GM12878 (cell line): ENCODE results near the gene CCDC12. TPM values are rescaled to one million over a fixed set of nuclear protein-coding genes. Genes with fewer than 3 reads are reported as not detected.

Experiments used
- ATAC-seq: fragments of 200-7000 bp; cut with Tn5 transposase; 3 replicates; pipeline ENCODE4 v1.9.1; 2020; ENCODE audit warnings: mild to moderate bottlenecking, moderate library complexity
- BruUV-seq: library from RNA; stranded (reverse); fragments of 400-500 nt; replicated peaks from 2 replicates; lab custom pipeline; 2021; lab: Mats Ljungman, UMichigan
- CTCF ChIA-PET: fragments of 300-600 bp; sonication (Branson Sonifier 250); formaldehyde crosslinking; extraction: SDS; loops from one replicate; lab custom pipeline; 2021; ENCODE audit warnings: inconsistent platforms; lab: Yijun Ruan, JAX
- POLR2A ChIA-PET: fragments of 350-600 bp; formaldehyde crosslinking; extraction: SDS; loops from one replicate; lab custom pipeline; 2021; ENCODE audit warnings: inconsistent platforms; lab: Charles Lee
- RAD21 ChIA-PET: fragments of 300-600 bp; sonication (Branson Sonifier 250); formaldehyde crosslinking; loops from one replicate; lab custom pipeline; 2023; ENCODE audit warnings: antibody characterized with exemption; ENCODE audit not compliant: unreplicated experiment; lab: Charles Lee
- SMC1A ChIA-PET: fragments of 300-600 bp; sonication (Branson Sonifier 250); formaldehyde crosslinking; loops from one replicate; lab custom pipeline; 2023; ENCODE audit not compliant: unreplicated experiment, uncharacterized antibody; lab: Charles Lee
- DNase-seq: peaks from one replicate; pipeline ENCODE4 v3.0.0-alpha.2; 2011; ENCODE audit warnings: low read depth, low spot score
- FAIRE-seq: peaks from 3 replicates; lab custom pipeline; 2011; peaks lifted over from hg19 to GRCh38; lab: Jason Lieb, UNC
- H2AFZ ChIP-seq: 2 replicates; pipeline ENCODE4 v1.6.0; 2011; ENCODE audit warnings: low read depth, low read length, control low read depth; ENCODE audit not compliant: control insufficient read depth
- H3K27ac ChIP-seq: 2 replicates; pipeline ENCODE4 v1.5.1; 2011; ENCODE audit warnings: control low read depth; ENCODE audit not compliant: control insufficient read depth, insufficient read depth
- H3K27me3 ChIP-seq, 2 experiments: replicated peaks in 1 of 2; 2 replicates each; pipeline versions ENCODE4 v1.6.0 to v1.6.1; 2011; ENCODE audit warnings: low read length in 1 of 2; ENCODE audit not compliant: control insufficient read depth in 2 of 2, insufficient read depth in 2 of 2
- H3K36me3 ChIP-seq, 2 experiments: 2 replicates each; pipeline ENCODE4 v1.5.1; 2011; ENCODE audit warnings: low read length in 1 of 2; ENCODE audit not compliant: control insufficient read depth in 2 of 2, insufficient read depth in 2 of 2
- H3K4me1 ChIP-seq: 2 replicates; pipeline ENCODE4 v1.6.1; 2011; ENCODE audit warnings: mild to moderate bottlenecking, low read length, moderate library complexity, mixed read lengths; ENCODE audit not compliant: control insufficient read depth, insufficient read depth
- H3K4me2 ChIP-seq: 2 replicates; pipeline ENCODE4 v1.6.0; 2011; ENCODE audit warnings: control low read depth; ENCODE audit not compliant: control insufficient read depth, insufficient read depth
- H3K4me3 ChIP-seq: fragments of 200-600 bp; sonication (generic); 2 replicates; pipeline ENCODE4 v1.5.1; 2016
- H3K79me2 ChIP-seq: 2 replicates; pipeline ENCODE4 v1.6.0; 2011; ENCODE audit warnings: low read length; ENCODE audit not compliant: control insufficient read depth, insufficient read depth
- H3K9ac ChIP-seq: 2 replicates; pipeline ENCODE4 v1.8.0; 2011; ENCODE audit warnings: low read length, control low read depth, mixed read lengths; ENCODE audit not compliant: control insufficient read depth, insufficient read depth
- H3K9me3 ChIP-seq: replicated peaks from 3 replicates; pipeline ENCODE4 v1.5.1; 2011; ENCODE audit warnings: mild to moderate bottlenecking, low read length; ENCODE audit not compliant: control insufficient read depth, insufficient read depth
- H4K20me1 ChIP-seq: 2 replicates; pipeline ENCODE4 v1.6.0; 2011; ENCODE audit not compliant: control insufficient read depth, insufficient read depth
- PAX5 ChIP-seq: IDR thresholded peaks from 2 replicates; pipeline ENCODE4 v1.6.1; 2011; ENCODE audit warnings: low read depth, low read length, borderline replicate concordance
- POLR2A ChIP-seq: IDR thresholded peaks from 2 replicates; pipeline ENCODE4 v1.6.1; 2011; ENCODE audit warnings: low read depth, mild to moderate bottlenecking, low read length
- SIN3A ChIP-seq: IDR thresholded peaks from 2 replicates; pipeline ENCODE4 v1.6.1; 2012; ENCODE audit warnings: low read depth, low read length, improper control_type of control experiment
- SRF ChIP-seq, 2 experiments: IDR thresholded peaks; 2 replicates each; pipeline ENCODE4 v1.6.1; 2011; ENCODE audit warnings: low read depth in 2 of 2, low read length in 2 of 2, mild to moderate bottlenecking in 1 of 2, moderate library complexity in 1 of 2
- WGBS: methylation state at CpG from one replicate; pipeline ENCODE4 v1.1.6; 2016; ENCODE audit warnings: low lambda C conversion rate; ENCODE audit not compliant: insufficient replicate concordance, insufficient coverage; ENCODE audit errors: missing lambda C conversion rate; 5-methylcytosine and 5-hydroxymethylcytosine counted together
- in situ Hi-C: fragments of 300-500 bp; cut with MboI; formaldehyde crosslinking; loops from 9 replicates; pipeline ENCODE4 v1.14.3; 2018; ENCODE audit warnings: mixed read lengths
- intact Hi-C: fragments of 100-400 bp; cut with micrococcal nuclease; formaldehyde crosslinking; loops from one replicate; pipeline ENCODE4 v1.14.2; 2022; ENCODE audit not compliant: unreplicated experiment
- polyA plus RNA-seq, 11 experiments: library from polyadenylated mRNA; depleted of rRNA in 4 of 11; unstranded in 6 of 11; stranded (reverse) in 5 of 11; fragments of >200 nt; fragmentation: Nextera tagmentation in 4 of 11; fragmentation: Illumina TruSeq in 1 of 11; extraction: Ambion mirVana in 4 of 11; extraction: Trizol in 1 of 11; gene quantifications; 1 replicate in 1 of 11; 2 replicates in 10 of 11; pipeline versions ENCODE4 v1.2.1 to v1.2.3, GENCODE V29; 2011 to 2016; ENCODE audit warnings: inconsistent platforms in 2 of 11, missing spikeins in 2 of 11, low read depth in 1 of 11
- total RNA-seq, 4 experiments: library from RNA; depleted of rRNA in 3 of 4; stranded (reverse); fragments of >200 nt in 3 of 4; fragmentation: Illumina TruSeq in 1 of 4; extraction: Trizol in 1 of 4; gene quantifications; 2 replicates each; pipeline versions ENCODE4 v1.2.1 to v1.2.3, GENCODE V29; 2013 to 2021

CCDC12 gene
- total and polyA plus RNA-seq, 10 of the 15 experiments (the other 5 are each of a cell fraction or from before 2014, with no cell fraction given) = 9.2 to 91.4 (median 61.3) TPM

GRCh38 chr3:47004369-47005211, 28.0 kb upstream of the CCDC12 start (continued):
- TF ChIP-seq SRF (IDR thresholded peaks at IDR 0.05; ENCODE audit: low read depth in 2 of 2, low read length in 2 of 2) (peak in 1 of 2 experiments; percentile 6; a peak in 1 of 4 replicates), SIN3A (no peak)

GRCh38 chr3:47003461-47004368, 27.2 kb upstream of the CCDC12 start:
- H3K4me3 ChIP-seq = no peak overlapping the region
- ChIA-PET POLR2A (no interaction called here), CTCF (no interaction called here), SMC1A (interaction anchor here (0.7 kb wide), 1 partner anchor 371 kb away, joined by 3 read pairs; no protein-coding TSS in a partner anchor), RAD21 (no interaction called here)
- H3K27me3 ChIP-seq = no peaks in the 10 kb centered on the region
- intact Hi-C loops (no loop called here), in situ Hi-C loops (no loop called here)
- TF ChIP-seq PAX5 = no peak
- 0 out of 2 replicates have a peak, but pooled peaks have one; percentile 15 for TF ChIP-seq POLR2A
- H3K9me3 ChIP-seq = no peaks in the 10 kb centered on the region
- H3K4me2 ChIP-seq = no peak overlapping the region
- no peak overlapping the region for H3K9ac ChIP-seq
- H3K36me3 ChIP-seq = peaks cover 23 to 61% of the 10 kb centered on the region in 2 experiments; a peak in 3 of 4 replicates
- FAIRE-seq (no peak), DNase-seq (no peak), ATAC-seq (no peak)
- 97% methylated on average over 27 of the region's 27 CpGs for WGBS
- no peaks in the 10 kb centered on the region for H4K20me1 ChIP-seq
- no peaks in the 10 kb centered on the region for H3K4me1 ChIP-seq
- H3K79me2 ChIP-seq = no peaks in the 10 kb centered on the region
- BruUV-seq = no TSS peak
- H3K27ac ChIP-seq = no peak overlapping the region
- H2AFZ ChIP-seq = no peak overlapping the region
